Gastroesophageal sphincter (tissue), 3 donors: ENCODE results near the gene RYR2.

Source experiments
- CTCF ChIP-seq, 4 experiments: fragments of 200-600 bp in 2 of 4; fragments of 450-650 bp in 2 of 4; sonication (generic) in 1 of 4; IDR thresholded peaks; one replicate each; pipeline ENCODE4 v1.5.1; 2017 to 2019; ENCODE audit warnings: antibody characterized with exemption in 4 of 4, mild to moderate bottlenecking in 2 of 4, moderate library complexity in 2 of 4
- EP300 ChIP-seq: sonication (generic); formaldehyde crosslinking; IDR thresholded peaks from one replicate; pipeline ENCODE4 v1.6.1; 2017; ENCODE audit warnings: antibody characterized with exemption, mild to moderate bottlenecking
- POLR2A ChIP-seq, 2 donors: fragments of 450-650 bp; IDR thresholded peaks; one replicate each; pipeline ENCODE4 v1.6.1; 2017; ENCODE audit warnings: antibody characterized with exemption in 2 of 2, mild to moderate bottlenecking in 2 of 2, moderate library complexity in 1 of 2
- POLR2AphosphoS5 ChIP-seq: sonication (generic); formaldehyde crosslinking; IDR thresholded peaks from one replicate; pipeline ENCODE4 v1.6.1; 2017; ENCODE audit warnings: antibody characterized with exemption

DNA sequence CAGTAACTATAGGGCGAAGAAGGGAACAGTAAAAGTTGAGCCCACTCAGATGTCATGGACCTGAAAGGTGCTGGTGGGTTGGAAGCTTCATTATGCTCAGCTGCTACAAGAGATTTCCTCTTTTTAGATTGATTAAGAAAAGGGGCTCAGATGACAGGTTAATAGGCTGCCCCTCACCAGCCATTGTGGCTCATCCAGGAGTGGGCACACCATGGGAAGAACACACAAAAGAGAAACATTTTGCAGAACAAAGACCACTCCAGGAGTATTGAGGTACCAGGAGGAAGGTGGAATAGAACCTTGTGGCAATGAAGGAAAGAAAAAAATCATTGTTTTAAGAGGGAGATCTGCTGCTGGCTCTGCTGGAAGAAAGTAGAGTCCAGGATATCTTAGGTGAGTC, 205.5 kb downstream of the RYR2 start:
- TF ChIP-seq CTCF (IDR thresholded peaks at IDR 0.05), result no peak
- no peak for TF ChIP-seq EP300
- TF ChIP-seq POLR2AphosphoS5, result no peak
- no peak for TF ChIP-seq POLR2A (IDR thresholded peaks at IDR 0.05)
